ENCODE measurements around the gene STYX. TPM values are rescaled to one million over a fixed set of nuclear protein-coding genes. Genes with fewer than 3 reads are reported as not detected.

STYX gene
- 11.4 and 14.4 TPM in 2 replicates for total RNA-seq

GRCh38 chr14:52729925-52730708, at the start of gene STYX:
Gene STYX (plus strand): TSS chr14:52730166. CDS start chr14:52730475, 309 bp downstream.

GRCh38 chr14:52695481-52696091, 34.4 kb upstream of the STYX start, which contains the start of gene ERO1A:
Gene ERO1A (minus strand): TSS chr14:52695558. CDS start chr14:52695481, 77 bp downstream.

GRCh38 chr14:52706724-52707706, 23.0 kb upstream of the STYX start, which contains the start of gene PSMC6:
Gene PSMC6 (plus strand): TSS chr14:52707200. CDS start chr14:52707220, 20 bp downstream.

GRCh38 chr14:52791223-52792096, 61.5 kb downstream of the STYX start, which contains the start of gene GNPNAT1:
Gene GNPNAT1 (minus strand): TSS chr14:52791607. CDS start chr14:52784650, 6,957 bp downstream.

Other genes with a start within 250 kb of the STYX start
- 5.1 and 8.9 TPM in 2 replicates for gene TXNDC16, start 177.7 kb upstream of the STYX start, total RNA-seq
- gene GPR137C, start 177.3 kb upstream of the STYX start, total RNA-seq, result 0.17 and 0.58 TPM in 2 replicates
- 50.3 and 51.7 TPM in 2 replicates for gene ERO1A, start 34.6 kb upstream of the STYX start, total RNA-seq
- 39.2 and 40.8 TPM in 2 replicates for gene PSMC6, start 23.0 kb upstream of the STYX start, total RNA-seq
- 19.3 and 21.8 TPM in 2 replicates for gene GNPNAT1, start 61.4 kb downstream of the STYX start, total RNA-seq
- 138 and 201 TPM in 2 replicates for gene FERMT2, start 220.9 kb downstream of the STYX start, total RNA-seq